GM18870 (cell line): ENCODE measurements around the gene U2AF1L4.

Experiments used
- ATAC-seq: cut with Tn5 transposase; IDR thresholded peaks from one replicate; pipeline ENCODE4 v1.9.1; 2021; ENCODE audit warnings: moderate library complexity; ENCODE audit not compliant: unreplicated experiment

U2AF1L4 gene

GRCh38 chr19:35745328-35746086 is at the start of gene U2AF1L4, which contains the start of gene PSENEN:
TSS of gene U2AF1L4 (minus strand) at chr19:35745418. CDS start at chr19:35745391, 27 bp downstream.
TSS of gene PSENEN (plus strand) at chr19:35745651. CDS start at chr19:35745931, 280 bp downstream.
- ATAC-seq, result peak; percentile 35

- no peak for ATAC-seq
Observed at GRCh38 chr19:35793381-35794165, 48.4 kb upstream of the U2AF1L4 start.

- ATAC-seq, result no peak
Observed at GRCh38 chr19:35792888-35793287, 47.7 kb upstream of the U2AF1L4 start.

- no peak for ATAC-seq
Observed at GRCh38 chr19:35792312-35792711, 47.1 kb upstream of the U2AF1L4 start.

- no peak for ATAC-seq
Observed at GRCh38 chr19:35791814-35792279, 46.6 kb upstream of the U2AF1L4 start.

GRCh38 chr19:35790981-35791813 is 46.0 kb upstream of the U2AF1L4 start:
- ATAC-seq, result no peak

- no peak for ATAC-seq
Observed at GRCh38 chr19:35789978-35790944, 45.0 kb upstream of the U2AF1L4 start.

- no peak for ATAC-seq
Observed at GRCh38 chr19:35789195-35789977, 44.2 kb upstream of the U2AF1L4 start.

- ATAC-seq, result no peak
Observed at GRCh38 chr19:35788205-35788960, 43.2 kb upstream of the U2AF1L4 start.

GRCh38 chr19:35787227-35787799 is 42.1 kb upstream of the U2AF1L4 start:
- no peak for ATAC-seq

- no peak for ATAC-seq
Observed at GRCh38 chr19:35786299-35787160, 41.3 kb upstream of the U2AF1L4 start.

- no peak for ATAC-seq
Observed at GRCh38 chr19:35785339-35785627, 40.1 kb upstream of the U2AF1L4 start.

GRCh38 chr19:35784503-35785338 is 39.5 kb upstream of the U2AF1L4 start:
- ATAC-seq, result no peak

- ATAC-seq, result no peak
Observed at GRCh38 chr19:35783469-35784434, 38.5 kb upstream of the U2AF1L4 start.

GRCh38 chr19:35782589-35782988 is 37.4 kb upstream of the U2AF1L4 start:
- no peak for ATAC-seq
